Measurements from ENCODE around the gene STPG3. TPM values are rescaled to one million over a fixed set of nuclear protein-coding genes. Genes with fewer than 3 reads are reported as not detected.

The STPG3 gene
- total RNA-seq, 1 donor from 2014 or later, result not detected

GRCh38 chr9:137250329-137251193, 525 bp upstream of the STPG3 start:
- Mint-ChIP-seq H3K9me3 (ENCODE audit: low read depth) (no peaks in the 10 kb centered on the region), H3K27me3 (peaks cover 1% of the 10 kb centered on the region), H3K36me3 (ENCODE audit: insufficient read depth) (no peaks in the 10 kb centered on the region), H3K4me3 (ENCODE audit: low read depth) (no peak overlapping the region), H3K27ac (no peak overlapping the region), H3K4me1 (ENCODE audit: low read depth) (peaks cover 5% of the 10 kb centered on the region)
- no peak for DNase-seq (ENCODE audit: low spot score, unreplicated experiment)
- TF ChIP-seq CTCF (IDR thresholded peaks at IDR 0.05; ENCODE audit: unreplicated experiment), result no peak

GRCh38 chr9:137251490-137252268, 593 bp downstream of the STPG3 start:
- no peak for DNase-seq (ENCODE audit: low spot score, unreplicated experiment)
- Mint-ChIP-seq H3K4me1 (ENCODE audit: low read depth) (peaks cover 8% of the 10 kb centered on the region), H3K27me3 (no peaks in the 10 kb centered on the region), H3K4me3 (ENCODE audit: low read depth) (no peak overlapping the region), H3K9me3 (ENCODE audit: low read depth) (no peaks in the 10 kb centered on the region), H3K36me3 (ENCODE audit: insufficient read depth) (no peaks in the 10 kb centered on the region), H3K27ac (no peak overlapping the region)
- no peak for TF ChIP-seq CTCF (IDR thresholded peaks at IDR 0.05; ENCODE audit: unreplicated experiment)

GRCh38 chr9:137252555-137253506, 1.7 kb downstream of the STPG3 start:
- Mint-ChIP-seq H3K4me3 (ENCODE audit: low read depth) (no peak overlapping the region), H3K9me3 (ENCODE audit: low read depth) (no peaks in the 10 kb centered on the region), H3K4me1 (ENCODE audit: low read depth) (peaks cover 8% of the 10 kb centered on the region), H3K36me3 (ENCODE audit: insufficient read depth) (no peaks in the 10 kb centered on the region), H3K27ac (no peak overlapping the region), H3K27me3 (no peaks in the 10 kb centered on the region)
- TF ChIP-seq CTCF (IDR thresholded peaks at IDR 0.05; ENCODE audit: unreplicated experiment), result no peak
- DNase-seq (ENCODE audit: low spot score, unreplicated experiment), result no peak

- no peak for TF ChIP-seq CTCF (IDR thresholded peaks at IDR 0.05; ENCODE audit: unreplicated experiment)
- no peak for DNase-seq (ENCODE audit: low spot score, unreplicated experiment)
- Mint-ChIP-seq H3K9me3 (ENCODE audit: low read depth) (no peaks in the 10 kb centered on the region), H3K4me1 (ENCODE audit: low read depth) (peaks cover 8% of the 10 kb centered on the region), H3K4me3 (ENCODE audit: low read depth) (peak overlapping the region; percentile 83), H3K36me3 (ENCODE audit: insufficient read depth) (no peaks in the 10 kb centered on the region), H3K27ac (peak overlapping the region; percentile 86), H3K27me3 (no peaks in the 10 kb centered on the region)
Measured at GRCh38 chr9:137253717-137254623, 2.9 kb downstream of the STPG3 start.

Data from progenitor cell of endocrine pancreas (in vitro differentiated cells).